ENCODE results near the gene SCN11A.
"Not testable (repeated sequence)": the region's sequence is repeated elsewhere in the genome, so short reads cannot be mapped to it uniquely, and the experiment has no call there.

SCN11A gene

DNA sequence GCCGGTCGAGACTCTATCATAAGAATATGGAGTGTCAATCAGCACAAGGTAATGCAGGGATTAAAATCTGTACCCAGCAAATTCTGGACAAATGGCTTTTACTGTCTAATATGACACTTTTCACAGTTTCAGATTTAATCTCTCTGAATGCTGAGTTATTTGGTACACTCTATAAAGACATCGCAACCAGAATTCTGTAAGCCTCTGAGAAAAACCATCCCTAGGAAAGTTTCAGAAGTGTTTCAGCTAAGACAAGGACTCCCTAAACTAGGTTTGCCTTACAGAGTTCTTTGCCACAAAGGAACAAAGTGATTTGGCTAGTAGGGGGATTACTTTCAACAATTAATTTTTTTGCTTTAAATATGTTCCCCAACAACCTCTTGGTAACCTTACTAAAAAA is 11.4 kb upstream of the SCN11A start:
- H3K36me3 ChIP-seq (ENCODE audit: insufficient read depth, low read length): no peaks in the 10 kb centered on the region
- H3K4me3 ChIP-seq (ENCODE audit: low read length): no peak overlapping the region
- no peak overlapping the region for H3K4me2 ChIP-seq (ENCODE audit: low read length)
- H3K9ac ChIP-seq (ENCODE audit: low read depth, low read length): no peak overlapping the region
- H3K9me3 ChIP-seq (replicated peaks; ENCODE audit: low read length): no peaks in the 10 kb centered on the region
- peaks cover 6% of the 10 kb centered on the region for H3K4me1 ChIP-seq (ENCODE audit: control insufficient read depth, insufficient read depth, low read length)
- no peaks in the 10 kb centered on the region for H3K27me3 ChIP-seq (ENCODE audit: control insufficient read depth, insufficient read depth, low read length)

DNA sequence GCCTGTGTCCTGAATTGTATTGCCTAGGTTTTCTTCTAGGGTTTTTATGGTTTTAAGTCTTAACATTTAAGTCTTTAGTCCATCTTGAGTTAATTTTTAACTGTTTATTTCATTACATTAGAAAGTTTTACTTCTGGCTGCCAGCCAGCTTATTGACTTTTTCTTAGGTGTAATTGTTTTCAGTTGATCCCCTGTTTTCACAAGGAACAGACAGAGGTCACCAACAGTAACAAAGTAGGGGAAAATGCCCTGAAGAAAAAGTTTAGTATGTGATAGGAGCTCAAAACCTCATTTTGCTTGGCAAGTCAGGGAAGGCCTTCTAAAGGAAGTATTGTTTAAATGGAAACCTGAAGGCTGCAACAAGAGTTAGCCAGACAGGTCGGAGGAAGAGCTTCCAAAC is 10.4 kb upstream of the SCN11A start:
- H3K9me3 ChIP-seq (replicated peaks; ENCODE audit: low read length): no peaks in the 10 kb centered on the region
- H3K27me3 ChIP-seq (ENCODE audit: control insufficient read depth, insufficient read depth, low read length): no peaks in the 10 kb centered on the region
- H3K9ac ChIP-seq (ENCODE audit: low read depth, low read length): no peak overlapping the region
- H3K4me2 ChIP-seq (ENCODE audit: low read length): no peak overlapping the region
- H3K36me3 ChIP-seq (ENCODE audit: insufficient read depth, low read length): no peaks in the 10 kb centered on the region
- no peak overlapping the region for H3K4me3 ChIP-seq (ENCODE audit: low read length)
- H3K4me1 ChIP-seq (ENCODE audit: control insufficient read depth, insufficient read depth, low read length): peaks cover 6% of the 10 kb centered on the region

DNA sequence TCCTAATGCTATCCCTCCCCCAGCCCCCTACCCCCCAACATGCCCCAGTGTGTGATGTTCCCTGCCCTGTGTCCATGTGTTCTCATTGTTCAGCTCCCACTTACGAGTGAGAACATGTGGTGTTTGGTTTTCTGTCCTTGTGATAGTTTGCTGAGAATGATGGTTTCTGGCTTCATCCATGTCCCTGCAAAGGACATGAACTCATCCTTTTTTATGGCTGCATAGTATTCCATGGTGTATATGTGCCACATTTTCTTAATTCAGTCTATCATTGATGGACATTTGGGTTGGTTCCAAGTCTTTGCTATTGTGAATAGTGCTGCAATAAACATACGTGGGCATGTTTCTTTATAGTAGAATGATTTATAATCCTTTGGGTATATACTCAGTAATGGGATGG is 9.5 kb upstream of the SCN11A start:
- not testable (repeated sequence) for H3K9me3 ChIP-seq (replicated peaks; ENCODE audit: low read length); H3K36me3 ChIP-seq (ENCODE audit: insufficient read depth, low read length); H3K9ac ChIP-seq (ENCODE audit: low read depth, low read length); H3K4me3 ChIP-seq (ENCODE audit: low read length); H3K4me1 ChIP-seq (ENCODE audit: control insufficient read depth, insufficient read depth, low read length); H3K4me2 ChIP-seq (ENCODE audit: low read length); H3K27me3 ChIP-seq (ENCODE audit: control insufficient read depth, insufficient read depth, low read length)

DNA sequence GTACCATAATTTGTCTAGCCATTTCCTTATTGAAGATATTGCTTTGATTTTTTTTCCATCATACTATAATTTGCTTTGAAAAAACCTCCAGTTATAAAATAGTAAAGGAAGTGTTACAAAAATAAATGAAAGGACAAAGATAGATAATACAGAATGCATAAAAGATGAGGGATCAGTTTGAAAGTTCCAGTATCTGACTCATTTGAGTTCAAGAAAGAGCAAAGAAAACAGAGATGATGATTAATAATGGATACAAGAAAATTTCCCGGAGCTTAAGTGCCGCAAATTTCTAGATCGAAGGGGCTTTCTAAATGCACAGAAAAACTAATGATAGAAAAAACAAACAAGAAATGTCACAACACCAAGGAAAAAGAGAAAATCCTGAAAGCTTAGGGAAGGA is 4.4 kb upstream of the SCN11A start:
- Histone ChIP-seq H3K4me1 (ENCODE audit: control insufficient read depth, insufficient read depth, low read length) (peaks cover 16% of the 10 kb centered on the region), H3K4me2 (ENCODE audit: low read length) (peak overlapping the region; percentile 50), H3K4me3 (ENCODE audit: low read length) (no peak overlapping the region), H3K27me3 (ENCODE audit: control insufficient read depth, insufficient read depth, low read length) (no peaks in the 10 kb centered on the region), H3K9ac (ENCODE audit: low read depth, low read length) (no peak overlapping the region), H3K36me3 (ENCODE audit: insufficient read depth, low read length) (no peaks in the 10 kb centered on the region), H3K9me3 (replicated peaks; ENCODE audit: low read length) (no peaks in the 10 kb centered on the region)

DNA sequence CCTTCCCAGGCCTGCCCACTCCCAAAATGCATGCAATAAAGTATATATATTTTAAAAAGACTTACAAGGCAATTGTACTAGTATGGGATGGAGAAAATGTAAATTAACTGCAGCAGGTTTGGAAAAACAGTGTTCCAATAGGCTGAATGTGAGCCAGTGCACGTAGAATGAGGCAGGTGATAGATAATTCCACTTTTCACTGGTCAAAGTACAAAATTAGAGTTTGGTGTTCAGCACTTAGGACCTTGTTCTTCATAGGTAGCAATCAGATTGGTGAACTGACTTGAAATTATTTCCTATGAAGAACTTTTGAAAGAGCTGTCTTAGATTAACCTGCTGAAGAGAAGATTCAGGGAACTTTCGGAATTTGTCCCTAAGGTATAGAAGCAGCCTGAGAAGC is 2.0 kb upstream of the SCN11A start:
- Histone ChIP-seq H3K4me3 (ENCODE audit: low read length) (no peak overlapping the region), H3K9ac (ENCODE audit: low read depth, low read length) (no peak overlapping the region), H3K9me3 (replicated peaks; ENCODE audit: low read length) (no peaks in the 10 kb centered on the region), H3K36me3 (ENCODE audit: insufficient read depth, low read length) (no peaks in the 10 kb centered on the region), H3K4me1 (ENCODE audit: control insufficient read depth, insufficient read depth, low read length) (peaks cover 17% of the 10 kb centered on the region), H3K4me2 (ENCODE audit: low read length) (peak overlapping the region; percentile 82), H3K27me3 (ENCODE audit: control insufficient read depth, insufficient read depth, low read length) (peaks cover 8% of the 10 kb centered on the region)

DNA sequence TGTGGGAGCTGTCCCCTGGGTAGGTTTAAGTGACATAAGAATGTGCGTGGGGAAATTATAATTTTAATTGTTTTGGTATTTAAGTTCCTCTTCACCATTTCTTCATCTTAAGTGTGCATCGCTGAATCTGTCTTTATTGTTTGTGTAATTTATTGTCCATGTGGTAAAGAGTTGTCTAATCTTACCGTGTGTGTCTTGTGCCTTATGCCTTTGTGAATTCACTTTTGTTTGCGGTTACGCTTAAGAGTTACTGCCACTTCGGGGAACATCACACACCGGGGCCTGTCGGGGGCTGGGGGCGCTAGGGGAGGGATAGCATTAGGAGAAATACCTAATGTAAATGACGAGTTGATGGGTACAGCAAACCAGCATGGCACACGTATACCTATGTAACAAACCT is 839 bp upstream of the SCN11A start:
- Histone ChIP-seq H3K27me3 (ENCODE audit: control insufficient read depth, insufficient read depth, low read length) (peaks cover 12% of the 10 kb centered on the region), H3K4me1 (ENCODE audit: control insufficient read depth, insufficient read depth, low read length) (peaks cover 17% of the 10 kb centered on the region), H3K4me2 (ENCODE audit: low read length) (peak overlapping the region; percentile 82), H3K9ac (ENCODE audit: low read depth, low read length) (peak overlapping the region; percentile 89), H3K36me3 (ENCODE audit: insufficient read depth, low read length) (no peaks in the 10 kb centered on the region), H3K9me3 (replicated peaks; ENCODE audit: low read length) (no peaks in the 10 kb centered on the region), H3K4me3 (ENCODE audit: low read length) (peak overlapping the region; percentile 79)

DNA sequence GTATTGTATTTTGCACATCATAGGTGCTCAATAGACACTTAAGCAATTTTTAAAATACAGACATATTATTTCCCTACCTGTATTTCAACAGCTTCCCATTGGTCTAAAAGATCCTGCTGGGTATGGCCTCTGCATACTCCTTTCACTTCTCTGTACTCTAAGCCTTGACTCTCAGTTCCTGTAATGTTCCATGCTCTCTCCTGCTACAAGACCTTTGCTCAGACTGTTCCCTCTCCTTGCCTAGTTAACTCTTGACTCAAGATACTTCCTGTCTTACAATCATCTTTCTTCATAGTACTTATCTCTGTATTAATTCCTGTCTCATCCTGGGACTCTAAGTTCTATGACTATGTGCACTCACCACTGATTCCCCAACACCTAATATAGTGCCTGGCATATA is 1.7 kb downstream of the SCN11A start:
- H3K9ac ChIP-seq (ENCODE audit: low read depth, low read length): no peak overlapping the region
- peaks cover 19% of the 10 kb centered on the region for H3K27me3 ChIP-seq (ENCODE audit: control insufficient read depth, insufficient read depth, low read length)
- no peaks in the 10 kb centered on the region for H3K36me3 ChIP-seq (ENCODE audit: insufficient read depth, low read length)

DNA sequence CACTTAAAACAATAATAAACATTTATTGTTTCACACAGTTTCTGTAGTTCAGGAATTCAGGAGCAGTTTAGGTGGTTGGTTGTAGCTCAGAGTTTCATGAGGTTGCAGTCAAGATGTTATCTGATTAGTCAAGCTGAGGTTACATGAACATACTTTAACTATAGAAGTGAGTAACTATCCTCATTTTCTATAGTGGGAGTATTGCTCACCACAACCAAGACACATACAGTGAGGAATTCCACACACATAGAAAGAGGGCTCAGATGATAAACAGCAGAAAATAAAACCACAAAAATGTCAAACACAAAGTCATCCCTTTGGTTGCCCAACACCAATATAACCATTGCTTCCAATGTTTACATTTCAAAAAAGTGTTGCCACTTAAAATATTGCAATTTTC is 13.6 kb downstream of the SCN11A start:
- no peaks in the 10 kb centered on the region for H3K36me3 ChIP-seq (ENCODE audit: insufficient read depth, low read length)
- no peak overlapping the region for H3K9ac ChIP-seq (ENCODE audit: low read depth, low read length)
- no peak overlapping the region for H3K4me3 ChIP-seq (ENCODE audit: low read length)
- peaks cover 4% of the 10 kb centered on the region for H3K9me3 ChIP-seq (replicated peaks; ENCODE audit: low read length)
- no peak overlapping the region for H3K4me2 ChIP-seq (ENCODE audit: low read length)
- no peaks in the 10 kb centered on the region for H3K27me3 ChIP-seq (ENCODE audit: control insufficient read depth, insufficient read depth, low read length)
- H3K4me1 ChIP-seq (ENCODE audit: control insufficient read depth, insufficient read depth, low read length): no peaks in the 10 kb centered on the region

More for the DNA sequence above, 1.7 kb downstream of the SCN11A start:
- no peak overlapping the region for H3K4me3 ChIP-seq (ENCODE audit: low read length)
- H3K4me2 ChIP-seq (ENCODE audit: low read length): no peak overlapping the region
- H3K9me3 ChIP-seq (replicated peaks; ENCODE audit: low read length): no peaks in the 10 kb centered on the region
- H3K4me1 ChIP-seq (ENCODE audit: control insufficient read depth, insufficient read depth, low read length): peaks cover 8% of the 10 kb centered on the region

DNA sequence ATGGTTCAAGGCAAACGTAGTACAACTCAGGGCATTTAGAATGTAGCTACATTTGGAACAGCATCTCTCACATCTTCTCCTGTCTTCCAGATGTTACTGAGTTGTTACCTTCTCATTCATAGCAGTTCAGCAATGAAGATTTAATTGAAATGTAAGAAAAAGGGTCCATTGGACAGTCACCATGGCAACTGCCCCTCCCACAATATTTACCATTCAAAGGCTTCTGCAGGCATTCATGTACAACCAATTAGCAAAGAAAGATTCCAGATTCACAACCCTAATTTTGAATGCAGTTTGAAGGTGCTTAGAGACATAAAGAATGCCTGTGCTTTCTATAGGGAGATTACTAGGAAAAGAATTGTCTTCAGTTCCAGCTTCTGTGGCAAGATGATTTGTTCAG is 22.2 kb downstream of the SCN11A start:
- Histone ChIP-seq H3K4me1 (ENCODE audit: control insufficient read depth, insufficient read depth, low read length) (no peaks in the 10 kb centered on the region), H3K9ac (ENCODE audit: low read depth, low read length) (no peak overlapping the region), H3K4me2 (ENCODE audit: low read length) (no peak overlapping the region), H3K36me3 (ENCODE audit: insufficient read depth, low read length) (no peaks in the 10 kb centered on the region), H3K4me3 (ENCODE audit: low read length) (no peak overlapping the region), H3K27me3 (ENCODE audit: control insufficient read depth, insufficient read depth, low read length) (peaks cover 43% of the 10 kb centered on the region), H3K9me3 (replicated peaks; ENCODE audit: low read length) (no peaks in the 10 kb centered on the region)

DNA sequence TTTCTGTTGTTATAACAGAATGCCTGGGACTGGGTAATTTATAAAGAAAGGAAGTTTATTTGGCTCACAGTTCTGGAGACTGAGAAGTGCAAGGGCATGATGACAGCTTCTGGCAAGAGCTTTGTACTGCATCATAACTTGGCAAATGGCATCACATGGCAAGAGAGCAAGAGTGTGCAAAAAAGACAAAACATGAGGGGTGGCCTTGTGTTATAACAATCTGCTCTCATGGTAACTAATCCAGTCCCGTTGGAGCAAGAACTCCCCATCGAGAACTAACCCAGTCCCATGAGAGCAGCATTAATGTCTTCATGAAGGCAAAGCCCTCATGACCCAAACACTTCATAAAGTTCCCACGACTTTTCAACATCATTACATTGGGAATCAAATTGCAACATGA is 23.2 kb downstream of the SCN11A start:
- H3K9me3 ChIP-seq (replicated peaks; ENCODE audit: low read length): no peaks in the 10 kb centered on the region
- H3K9ac ChIP-seq (ENCODE audit: low read depth, low read length): no peak overlapping the region
- H3K4me2 ChIP-seq (ENCODE audit: low read length): no peak overlapping the region
- H3K36me3 ChIP-seq (ENCODE audit: insufficient read depth, low read length): no peaks in the 10 kb centered on the region
- H3K4me3 ChIP-seq (ENCODE audit: low read length): no peak overlapping the region
- H3K27me3 ChIP-seq (ENCODE audit: control insufficient read depth, insufficient read depth, low read length): peaks cover 49% of the 10 kb centered on the region
- H3K4me1 ChIP-seq (ENCODE audit: control insufficient read depth, insufficient read depth, low read length): no peaks in the 10 kb centered on the region

DNA sequence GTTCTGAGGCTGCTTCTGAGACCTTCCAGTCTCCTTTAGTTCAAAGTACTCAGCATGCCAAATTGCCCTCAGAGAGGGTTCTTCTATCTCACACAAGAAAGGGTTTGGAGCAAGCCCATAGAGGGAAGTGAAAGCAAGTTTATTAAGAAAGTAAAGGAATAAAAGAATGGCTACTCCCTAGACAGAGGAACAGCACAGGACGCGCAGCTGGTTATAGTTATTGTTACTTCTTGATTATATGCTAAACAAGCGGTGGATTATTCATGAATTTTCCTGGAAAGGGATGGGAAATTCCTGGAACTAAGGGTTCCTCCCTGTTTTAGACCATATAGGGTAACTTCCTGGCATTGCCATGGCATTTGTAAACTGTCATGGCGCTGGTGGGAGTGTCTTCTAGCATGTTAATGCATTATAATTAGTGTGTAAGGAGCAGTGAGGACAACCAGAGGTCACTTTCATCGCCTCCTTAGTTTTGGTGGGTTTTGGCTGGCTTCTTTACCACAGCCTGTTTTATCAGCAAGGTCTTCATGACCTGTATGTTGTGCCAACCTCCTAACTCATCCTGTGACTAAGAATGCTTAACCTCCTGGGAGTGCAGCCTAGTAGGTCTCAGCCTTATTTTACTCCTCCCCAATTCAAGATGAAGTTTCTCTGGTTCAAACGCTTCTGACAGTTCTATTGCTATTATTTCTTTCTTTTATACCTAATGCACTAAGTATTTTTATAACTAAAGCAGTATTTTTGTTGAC is 26.3 kb downstream of the SCN11A start:
- no peak overlapping the region for H3K4me3 ChIP-seq (ENCODE audit: low read length)
- peaks cover 44% of the 10 kb centered on the region for H3K27me3 ChIP-seq (ENCODE audit: control insufficient read depth, insufficient read depth, low read length)
- H3K4me2 ChIP-seq (ENCODE audit: low read length): no peak overlapping the region
- H3K9ac ChIP-seq (ENCODE audit: low read depth, low read length): no peak overlapping the region
- H3K4me1 ChIP-seq (ENCODE audit: control insufficient read depth, insufficient read depth, low read length): no peaks in the 10 kb centered on the region
- no peaks in the 10 kb centered on the region for H3K36me3 ChIP-seq (ENCODE audit: insufficient read depth, low read length)
- no peaks in the 10 kb centered on the region for H3K9me3 ChIP-seq (replicated peaks; ENCODE audit: low read length)

DNA sequence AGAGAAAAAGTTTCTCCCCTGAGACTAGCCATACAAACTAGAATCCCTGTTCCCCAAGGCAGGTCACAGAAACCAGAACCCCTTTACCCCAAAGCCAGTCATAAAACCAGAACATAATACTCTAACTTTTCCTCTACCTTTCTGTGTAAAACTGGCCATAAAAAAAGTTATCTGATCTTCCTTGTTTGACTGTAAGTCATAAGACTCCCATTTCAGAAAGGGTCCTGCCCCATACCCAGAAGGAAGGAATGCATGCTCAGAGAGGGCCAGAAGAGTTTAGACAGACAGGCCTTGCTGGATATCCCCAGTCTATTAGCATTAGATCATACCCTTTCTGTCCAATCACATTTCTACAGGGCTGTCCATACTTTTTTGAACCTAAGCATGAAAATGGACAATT is 27.2 kb downstream of the SCN11A start:
- no peak overlapping the region for H3K4me3 ChIP-seq (ENCODE audit: low read length)
- no peak overlapping the region for H3K4me2 ChIP-seq (ENCODE audit: low read length)
- H3K27me3 ChIP-seq (ENCODE audit: control insufficient read depth, insufficient read depth, low read length): peaks cover 48% of the 10 kb centered on the region
- H3K4me1 ChIP-seq (ENCODE audit: control insufficient read depth, insufficient read depth, low read length): no peaks in the 10 kb centered on the region
- no peaks in the 10 kb centered on the region for H3K9me3 ChIP-seq (replicated peaks; ENCODE audit: low read length)
- no peaks in the 10 kb centered on the region for H3K36me3 ChIP-seq (ENCODE audit: insufficient read depth, low read length)
- no peak overlapping the region for H3K9ac ChIP-seq (ENCODE audit: low read depth, low read length)
